Measurements from ENCODE around the gene RAPGEF5. TPM values are rescaled to one million over a fixed set of nuclear protein-coding genes. Genes with fewer than 3 reads are reported as not detected.

RAPGEF5 gene
- polyA plus RNA-seq, 2 donors = 6.6 to 6.7 TPM

GRCh38 chr7:22168129-22168634 is 188.8 kb downstream of the RAPGEF5 start:
- 84 to 88% methylated on average over 1 of the region's 1 CpG for WGBS, 2 donors
- Histone ChIP-seq H3K4me3 (ENCODE audit: low read depth in 1 of 2, low read length in 2 of 2) (no peak overlapping the region), H3K27me3 (ENCODE audit: control insufficient read depth in 1 of 2, insufficient read depth in 2 of 2, low read length in 2 of 2) (no peaks in the 10 kb centered on the region), H3K27ac (ENCODE audit: low read depth in 2 of 2, low read length in 1 of 2) (no peak overlapping the region), H3K9me3 (ENCODE audit: control insufficient read depth in 2 of 2, insufficient read depth in 1 of 2, low read depth in 1 of 2, low read length in 1 of 2) (no peaks in the 10 kb centered on the region), H3K4me1 (ENCODE audit: control insufficient read depth in 2 of 2, insufficient read depth in 2 of 2, low read length in 1 of 2) (no peaks in the 10 kb centered on the region), H3K36me3 (ENCODE audit: control insufficient read depth in 2 of 2, insufficient read depth in 2 of 2, low read length in 1 of 2) (peaks cover 0 to 1% of the 10 kb centered on the region in 2 donors)

GRCh38 chr7:22167482-22167881 is 189.5 kb downstream of the RAPGEF5 start:
- Histone ChIP-seq H3K4me1 (ENCODE audit: control insufficient read depth in 2 of 2, insufficient read depth in 2 of 2, low read length in 1 of 2) (no peaks in the 10 kb centered on the region), H3K4me3 (ENCODE audit: low read depth in 1 of 2, low read length in 2 of 2) (no peak overlapping the region), H3K9me3 (ENCODE audit: control insufficient read depth in 2 of 2, insufficient read depth in 1 of 2, low read depth in 1 of 2, low read length in 1 of 2) (no peaks in the 10 kb centered on the region), H3K36me3 (ENCODE audit: control insufficient read depth in 2 of 2, insufficient read depth in 2 of 2, low read length in 1 of 2) (peaks cover 1 to 3% of the 10 kb centered on the region in 2 donors), H3K27ac (ENCODE audit: low read depth in 2 of 2, low read length in 1 of 2) (no peak overlapping the region), H3K27me3 (ENCODE audit: control insufficient read depth in 1 of 2, insufficient read depth in 2 of 2, low read length in 2 of 2) (no peaks in the 10 kb centered on the region)
- WGBS, 2 donors = 75 to 88% methylated on average over 1 of the region's 1 CpG

GRCh38 chr7:22166928-22167327 is 190.0 kb downstream of the RAPGEF5 start:
- Histone ChIP-seq H3K27ac (ENCODE audit: low read depth in 2 of 2, low read length in 1 of 2) (no peak overlapping the region), H3K27me3 (ENCODE audit: control insufficient read depth in 1 of 2, insufficient read depth in 2 of 2, low read length in 2 of 2) (no peaks in the 10 kb centered on the region), H3K4me3 (ENCODE audit: low read depth in 1 of 2, low read length in 2 of 2) (no peak overlapping the region), H3K36me3 (ENCODE audit: control insufficient read depth in 2 of 2, insufficient read depth in 2 of 2, low read length in 1 of 2) (peaks cover 1 to 3% of the 10 kb centered on the region in 2 donors), H3K4me1 (ENCODE audit: control insufficient read depth in 2 of 2, insufficient read depth in 2 of 2, low read length in 1 of 2) (no peaks in the 10 kb centered on the region), H3K9me3 (ENCODE audit: control insufficient read depth in 2 of 2, insufficient read depth in 1 of 2, low read depth in 1 of 2, low read length in 1 of 2) (no peaks in the 10 kb centered on the region)
- WGBS, 2 donors = 50 to 51% methylated on average over 2 of the region's 2 CpGs

- Histone ChIP-seq H3K27ac (ENCODE audit: low read depth in 2 of 2, low read length in 1 of 2) (no peak overlapping the region), H3K36me3 (ENCODE audit: control insufficient read depth in 2 of 2, insufficient read depth in 2 of 2, low read length in 1 of 2) (peaks cover 6 to 8% of the 10 kb centered on the region in 2 donors), H3K9me3 (ENCODE audit: control insufficient read depth in 2 of 2, insufficient read depth in 1 of 2, low read depth in 1 of 2, low read length in 1 of 2) (no peaks in the 10 kb centered on the region), H3K27me3 (ENCODE audit: control insufficient read depth in 1 of 2, insufficient read depth in 2 of 2, low read length in 2 of 2) (no peaks in the 10 kb centered on the region), H3K4me3 (ENCODE audit: low read depth in 1 of 2, low read length in 2 of 2) (no peak overlapping the region), H3K4me1 (ENCODE audit: control insufficient read depth in 2 of 2, insufficient read depth in 2 of 2, low read length in 1 of 2) (no peaks in the 10 kb centered on the region)
- WGBS, 2 donors = 46 to 48% methylated on average over 2 of the region's 2 CpGs
These were observed 197.6 kb downstream of the RAPGEF5 start for GRCh38 chr7:22159341-22159740.

- Histone ChIP-seq H3K4me1 (ENCODE audit: control insufficient read depth in 2 of 2, insufficient read depth in 2 of 2, low read length in 1 of 2) (no peaks in the 10 kb centered on the region), H3K27me3 (ENCODE audit: control insufficient read depth in 1 of 2, insufficient read depth in 2 of 2, low read length in 2 of 2) (no peaks in the 10 kb centered on the region), H3K27ac (ENCODE audit: low read depth in 2 of 2, low read length in 1 of 2) (no peak overlapping the region), H3K36me3 (ENCODE audit: control insufficient read depth in 2 of 2, insufficient read depth in 2 of 2, low read length in 1 of 2) (peaks cover 8 to 13% of the 10 kb centered on the region in 2 donors), H3K9me3 (ENCODE audit: control insufficient read depth in 2 of 2, insufficient read depth in 1 of 2, low read depth in 1 of 2, low read length in 1 of 2) (no peaks in the 10 kb centered on the region), H3K4me3 (ENCODE audit: low read depth in 1 of 2, low read length in 2 of 2) (no peak overlapping the region)
- 72 to 86% methylated on average over 9 of the region's 9 CpGs for WGBS, 2 donors
These were observed 199.4 kb downstream of the RAPGEF5 start for GRCh38 chr7:22157552-22157951.

- Histone ChIP-seq H3K9me3 (ENCODE audit: control insufficient read depth in 2 of 2, insufficient read depth in 1 of 2, low read depth in 1 of 2, low read length in 1 of 2) (no peaks in the 10 kb centered on the region), H3K27me3 (ENCODE audit: control insufficient read depth in 1 of 2, insufficient read depth in 2 of 2, low read length in 2 of 2) (no peaks in the 10 kb centered on the region), H3K4me1 (ENCODE audit: control insufficient read depth in 2 of 2, insufficient read depth in 2 of 2, low read length in 1 of 2) (no peaks in the 10 kb centered on the region), H3K4me3 (ENCODE audit: low read depth in 1 of 2, low read length in 2 of 2) (no peak overlapping the region), H3K36me3 (ENCODE audit: control insufficient read depth in 2 of 2, insufficient read depth in 2 of 2, low read length in 1 of 2) (peaks cover 7 to 13% of the 10 kb centered on the region in 2 donors), H3K27ac (ENCODE audit: low read depth in 2 of 2, low read length in 1 of 2) (no peak overlapping the region)
- 54 to 75% methylated on average over 4 of the region's 4 CpGs for WGBS, 2 donors
These were observed 200.7 kb downstream of the RAPGEF5 start for GRCh38 chr7:22156205-22156604.

GRCh38 chr7:22154143-22154529 is 202.8 kb downstream of the RAPGEF5 start:
- H3K27ac ChIP-seq (ENCODE audit: low read depth in 2 of 2, low read length in 1 of 2) = no peak overlapping the region
- peaks cover 7 to 15% of the 10 kb centered on the region in 2 donors for H3K36me3 ChIP-seq (ENCODE audit: control insufficient read depth in 2 of 2, insufficient read depth in 2 of 2, low read length in 1 of 2)
- H3K4me1 ChIP-seq (ENCODE audit: control insufficient read depth in 2 of 2, insufficient read depth in 2 of 2, low read length in 1 of 2) = no peaks in the 10 kb centered on the region
- H3K9me3 ChIP-seq (ENCODE audit: control insufficient read depth in 2 of 2, insufficient read depth in 1 of 2, low read depth in 1 of 2, low read length in 1 of 2) = no peaks in the 10 kb centered on the region
- 47 to 55% methylated on average over 2 of the region's 2 CpGs for WGBS, 2 donors
- no peaks in the 10 kb centered on the region for H3K27me3 ChIP-seq (ENCODE audit: control insufficient read depth in 1 of 2, insufficient read depth in 2 of 2, low read length in 2 of 2)
- no peak overlapping the region for H3K4me3 ChIP-seq (ENCODE audit: low read depth in 1 of 2, low read length in 2 of 2)

- peaks cover 7 to 19% of the 10 kb centered on the region in 2 donors for H3K36me3 ChIP-seq (ENCODE audit: control insufficient read depth in 2 of 2, insufficient read depth in 2 of 2, low read length in 1 of 2)
- H3K27ac ChIP-seq (ENCODE audit: low read depth in 2 of 2, low read length in 1 of 2) = no peak overlapping the region
- no peaks in the 10 kb centered on the region for H3K4me1 ChIP-seq (ENCODE audit: control insufficient read depth in 2 of 2, insufficient read depth in 2 of 2, low read length in 1 of 2)
- H3K9me3 ChIP-seq (ENCODE audit: control insufficient read depth in 2 of 2, insufficient read depth in 1 of 2, low read depth in 1 of 2, low read length in 1 of 2) = no peaks in the 10 kb centered on the region
- 82 to 83% methylated on average over 8 of the region's 8 CpGs for WGBS, 2 donors
- no peak overlapping the region for H3K4me3 ChIP-seq (ENCODE audit: low read depth in 1 of 2, low read length in 2 of 2)
- no peaks in the 10 kb centered on the region for H3K27me3 ChIP-seq (ENCODE audit: control insufficient read depth in 1 of 2, insufficient read depth in 2 of 2, low read length in 2 of 2)
These were observed 203.4 kb downstream of the RAPGEF5 start for GRCh38 chr7:22153432-22154142.

- Histone ChIP-seq H3K27me3 (ENCODE audit: control insufficient read depth in 1 of 2, insufficient read depth in 2 of 2, low read length in 2 of 2) (no peaks in the 10 kb centered on the region), H3K27ac (ENCODE audit: low read depth in 2 of 2, low read length in 1 of 2) (no peak overlapping the region), H3K9me3 (ENCODE audit: control insufficient read depth in 2 of 2, insufficient read depth in 1 of 2, low read depth in 1 of 2, low read length in 1 of 2) (no peaks in the 10 kb centered on the region), H3K4me1 (ENCODE audit: control insufficient read depth in 2 of 2, insufficient read depth in 2 of 2, low read length in 1 of 2) (no peaks in the 10 kb centered on the region), H3K4me3 (ENCODE audit: low read depth in 1 of 2, low read length in 2 of 2) (no peak overlapping the region), H3K36me3 (ENCODE audit: control insufficient read depth in 2 of 2, insufficient read depth in 2 of 2, low read length in 1 of 2) (peaks cover 7 to 17% of the 10 kb centered on the region in 2 donors)
- WGBS, 2 donors = 95% methylated on average over 3 of the region's 3 CpGs
These were observed 204.3 kb downstream of the RAPGEF5 start for GRCh38 chr7:22152690-22153089.

GRCh38 chr7:22151901-22152300 is 205.1 kb downstream of the RAPGEF5 start:
- no peak overlapping the region for H3K4me3 ChIP-seq (ENCODE audit: low read depth in 1 of 2, low read length in 2 of 2)
- H3K9me3 ChIP-seq (ENCODE audit: control insufficient read depth in 2 of 2, insufficient read depth in 1 of 2, low read depth in 1 of 2, low read length in 1 of 2) = no peaks in the 10 kb centered on the region
- no peaks in the 10 kb centered on the region for H3K27me3 ChIP-seq (ENCODE audit: control insufficient read depth in 1 of 2, insufficient read depth in 2 of 2, low read length in 2 of 2)
- 92 to 96% methylated on average over 2 of the region's 2 CpGs for WGBS, 2 donors
- no peak overlapping the region for H3K27ac ChIP-seq (ENCODE audit: low read depth in 2 of 2, low read length in 1 of 2)
- peaks cover 7 to 17% of the 10 kb centered on the region in 2 donors for H3K36me3 ChIP-seq (ENCODE audit: control insufficient read depth in 2 of 2, insufficient read depth in 2 of 2, low read length in 1 of 2)
- H3K4me1 ChIP-seq (ENCODE audit: control insufficient read depth in 2 of 2, insufficient read depth in 2 of 2, low read length in 1 of 2) = no peaks in the 10 kb centered on the region
